ENCODE data around the gene OSBPL3. TPM values are rescaled to one million over a fixed set of nuclear protein-coding genes. Genes with fewer than 3 reads are reported as not detected.
A peak's percentile ranks its signal among the peaks of the same experiment; 100 is the strongest.

The OSBPL3 gene
- total RNA-seq, 8 experiments from 2014 or later, result 1.8 to 139 (median 7.5) TPM

DNA sequence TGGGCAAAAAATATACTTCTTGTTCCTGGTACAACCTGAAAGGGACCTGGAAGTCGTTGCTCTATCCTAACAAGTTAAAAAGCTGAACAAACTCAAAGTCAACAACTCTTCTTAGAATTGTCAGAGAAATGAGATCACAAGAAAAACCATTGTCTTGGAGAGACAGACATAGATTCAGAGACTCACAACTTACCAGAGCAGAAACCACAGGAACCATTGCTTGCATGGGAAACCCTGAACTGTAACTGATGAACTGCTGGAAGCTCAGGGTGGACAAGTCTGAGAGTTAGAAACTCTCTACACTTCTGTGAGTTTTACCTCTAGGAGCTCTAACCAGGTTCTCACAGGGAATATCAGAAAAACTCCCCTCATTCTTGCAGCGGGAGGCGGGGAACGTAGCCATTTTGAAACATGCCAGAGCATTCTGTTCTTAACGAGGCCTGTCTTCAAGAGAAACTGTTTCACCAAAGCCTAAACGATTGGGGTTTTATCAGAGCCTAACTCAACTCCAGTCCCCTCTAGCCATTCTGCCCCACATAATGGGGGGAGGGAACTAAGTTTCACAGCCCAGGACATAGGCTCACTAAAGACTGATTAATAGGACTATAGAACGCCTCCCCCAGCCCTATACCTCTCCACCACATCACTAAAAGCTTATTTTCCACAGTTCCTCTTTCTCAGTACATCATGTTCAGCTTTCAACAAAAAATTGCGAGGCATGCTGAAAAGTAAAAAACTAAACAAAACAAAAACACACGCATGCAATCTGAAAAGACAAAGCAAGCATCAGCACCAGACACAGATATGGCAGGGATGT is 210.8 kb downstream of the OSBPL3 start:
- H3K4me1 ChIP-seq (replicated peaks in 1 of 2), result no peaks in the 10 kb centered on the region
- in situ Hi-C loops (cut with MboI; ENCODE audit: low pct_unique_long_range_greater_than_20kb in 2 of 9, low sequenced_read_pairs in 9 of 9, unreplicated experiment in 9 of 9), result no loop called here
- no peak overlapping the region for H3K4me3 ChIP-seq
- H3K27ac ChIP-seq, result no peak overlapping the region
- no peak for ATAC-seq (replicated peaks in 6 of 8)
- 32 to 89% (median 59%) methylated on average over 1 to 9 of the region's 9 CpGs for WGBS, 10 experiments

DNA sequence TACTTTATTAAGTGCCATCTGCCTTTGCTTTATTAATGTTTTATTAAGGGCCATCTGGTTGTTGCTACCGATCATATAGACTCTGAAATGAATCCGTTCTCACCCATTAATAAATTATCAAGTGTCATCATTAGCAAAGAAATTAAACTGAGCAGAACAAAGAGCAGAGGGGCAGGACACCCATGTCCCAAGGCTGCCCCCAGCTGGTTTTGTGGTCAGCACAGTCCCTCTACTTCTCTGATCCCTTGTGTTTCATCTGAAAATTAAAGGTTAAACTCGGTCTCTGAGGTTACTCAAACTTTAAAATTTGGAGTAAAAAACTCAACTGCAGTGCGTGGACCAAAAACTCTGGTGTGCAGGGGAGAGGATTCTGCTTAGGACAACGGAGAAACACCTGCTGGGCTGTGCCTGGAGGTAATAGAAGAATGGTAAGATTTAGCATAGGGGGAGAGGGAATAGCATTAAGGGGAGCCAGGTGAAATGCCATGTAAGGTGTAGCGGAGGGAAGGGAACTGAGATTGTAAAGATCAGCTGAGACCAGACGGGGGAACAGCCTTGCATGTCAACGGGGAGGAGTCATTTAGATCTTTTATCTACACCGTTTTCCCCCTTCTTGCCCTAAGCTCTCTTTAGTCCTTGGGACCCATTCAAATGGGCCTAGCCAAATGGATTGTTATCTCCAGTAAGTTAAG is 212.0 kb downstream of the OSBPL3 start:
- Histone ChIP-seq H3K27ac (no peak overlapping the region), H3K4me1 (replicated peaks in 1 of 2) (peaks cover 0 to 5% of the 10 kb centered on the region in 2 donors), H3K4me3 (no peak overlapping the region)
- WGBS, 10 experiments, result 19 to 81% (median 60%) methylated on average over 1 to 8 of the region's 9 CpGs
- in situ Hi-C loops (cut with MboI; ENCODE audit: low pct_unique_long_range_greater_than_20kb in 2 of 9, low sequenced_read_pairs in 9 of 9, unreplicated experiment in 9 of 9), result no loop called here
- no peak for ATAC-seq (replicated peaks in 6 of 8)

DNA sequence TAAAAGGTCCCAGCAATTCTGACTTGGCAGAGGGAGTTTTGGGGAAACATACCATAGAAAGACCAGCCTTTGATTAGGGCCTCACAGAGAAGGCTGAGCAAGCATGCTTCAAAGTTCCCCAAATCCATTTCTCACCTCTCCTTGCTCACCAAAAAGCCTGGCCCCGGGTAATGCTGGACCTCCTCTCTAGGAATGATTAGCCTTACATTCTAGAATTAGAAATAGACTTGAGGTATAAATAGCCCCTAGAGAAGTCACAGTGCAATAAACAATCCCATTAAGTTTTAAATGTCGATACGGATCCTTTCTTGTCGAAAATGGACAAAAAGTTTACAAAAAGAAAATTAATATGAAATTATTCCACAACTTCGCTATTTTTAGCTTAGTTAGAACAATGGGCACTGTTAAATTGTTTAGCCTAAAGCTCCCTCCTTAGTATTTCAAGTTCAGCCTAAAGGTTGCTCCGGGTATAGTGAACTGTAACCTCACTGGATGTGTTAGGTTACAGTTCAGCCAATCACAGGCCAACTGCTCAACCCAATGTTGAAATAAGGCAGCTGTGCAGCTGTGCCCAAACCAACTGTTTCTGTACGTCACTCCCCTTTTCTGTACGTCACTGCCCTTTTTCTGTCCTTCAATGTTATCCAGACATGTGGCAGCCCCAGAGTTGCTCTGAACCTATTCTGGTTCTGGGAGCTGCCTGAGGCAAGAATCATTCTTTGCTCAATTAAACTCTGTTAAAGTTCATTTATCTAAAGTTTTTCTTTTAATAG is 214.8 kb downstream of the OSBPL3 start:
- no peak overlapping the region for H3K4me3 ChIP-seq
- peaks cover 0 to 5% of the 10 kb centered on the region in 2 donors for H3K4me1 ChIP-seq (replicated peaks in 1 of 2)
- H3K27ac ChIP-seq, result no peak overlapping the region
- peak in 2 of 8 experiments; percentile 38 for ATAC-seq (replicated peaks in 6 of 8)
- in situ Hi-C loops (cut with MboI; ENCODE audit: low pct_unique_long_range_greater_than_20kb in 2 of 9, low sequenced_read_pairs in 9 of 9, unreplicated experiment in 9 of 9), result no loop called here
- 40 to 100% (median 78%) methylated on average over 2 to 7 of the region's 8 CpGs for WGBS, 10 experiments

DNA sequence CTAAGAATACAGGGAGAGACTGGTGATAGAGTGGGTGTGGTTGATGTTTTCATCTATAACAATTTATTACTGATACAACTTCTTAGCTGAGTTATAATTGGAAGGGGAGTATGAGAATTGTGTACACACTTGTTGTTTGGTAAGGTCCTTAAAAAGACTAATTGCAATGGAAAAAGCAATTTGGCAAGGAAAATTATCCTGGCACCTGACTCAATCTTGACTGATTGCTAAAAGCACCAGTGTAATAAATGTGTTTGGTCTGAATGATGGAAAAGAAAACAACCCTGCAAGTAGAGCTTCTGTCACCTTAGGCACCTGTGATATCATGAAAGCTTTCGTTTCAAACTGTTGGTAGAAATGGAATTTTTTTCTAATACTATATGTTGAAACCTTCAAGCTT is 216.0 kb downstream of the OSBPL3 start:
- no peak overlapping the region for H3K4me3 ChIP-seq
- no peak for ATAC-seq (replicated peaks in 6 of 8)
- in situ Hi-C loops (cut with MboI; ENCODE audit: low pct_unique_long_range_greater_than_20kb in 2 of 9, low sequenced_read_pairs in 9 of 9, unreplicated experiment in 9 of 9), result no loop called here
- WGBS, 10 experiments, result 62 to 93% (median 83%) methylated on average over 1 of the region's 1 CpG; no CpG with 5 or more reads in 3 of the 10 experiments
- H3K27ac ChIP-seq, result no peak overlapping the region
- peaks cover 0 to 5% of the 10 kb centered on the region in 2 donors for H3K4me1 ChIP-seq (replicated peaks in 1 of 2)

DNA sequence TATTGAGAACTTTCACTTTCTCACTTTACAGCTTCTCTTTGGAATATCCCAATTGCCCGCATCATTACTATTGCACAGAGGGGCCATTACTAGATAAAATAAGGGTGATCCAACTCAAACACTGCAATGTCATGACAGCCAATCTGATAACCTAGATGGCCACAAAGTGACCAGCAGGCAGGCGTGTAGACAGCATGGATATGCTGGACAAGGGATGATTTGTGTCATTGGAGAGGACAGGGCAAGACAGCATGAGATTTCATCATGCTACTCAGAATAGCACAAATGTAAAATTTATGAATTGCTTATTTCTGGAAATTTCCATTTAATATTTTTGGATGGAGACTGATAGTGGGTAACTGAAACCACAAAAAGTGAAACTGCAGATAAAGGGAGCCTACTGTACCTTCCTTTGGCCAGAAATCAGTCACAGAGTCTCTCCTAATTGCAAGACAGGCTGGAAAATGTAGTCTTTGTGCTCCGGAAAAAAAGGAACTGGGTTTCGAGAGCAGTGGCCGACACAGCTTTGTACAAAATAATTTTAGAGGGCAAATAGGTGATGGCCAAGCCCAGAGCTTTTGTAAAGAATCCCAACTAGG is 216.6 kb downstream of the OSBPL3 start:
- in situ Hi-C loops (cut with MboI; ENCODE audit: low pct_unique_long_range_greater_than_20kb in 2 of 9, low sequenced_read_pairs in 9 of 9, unreplicated experiment in 9 of 9), result no loop called here
- Histone ChIP-seq H3K4me1 (replicated peaks in 1 of 2) (peaks cover 0 to 5% of the 10 kb centered on the region in 2 donors), H3K27ac (no peak overlapping the region), H3K4me3 (no peak overlapping the region)
- ATAC-seq (replicated peaks in 6 of 8), result peak in 7 of 8 experiments; percentile 51 to 91 (median 72)
- 56 to 100% (median 90%) methylated on average over 1 to 5 of the region's 5 CpGs for WGBS, 10 experiments

DNA sequence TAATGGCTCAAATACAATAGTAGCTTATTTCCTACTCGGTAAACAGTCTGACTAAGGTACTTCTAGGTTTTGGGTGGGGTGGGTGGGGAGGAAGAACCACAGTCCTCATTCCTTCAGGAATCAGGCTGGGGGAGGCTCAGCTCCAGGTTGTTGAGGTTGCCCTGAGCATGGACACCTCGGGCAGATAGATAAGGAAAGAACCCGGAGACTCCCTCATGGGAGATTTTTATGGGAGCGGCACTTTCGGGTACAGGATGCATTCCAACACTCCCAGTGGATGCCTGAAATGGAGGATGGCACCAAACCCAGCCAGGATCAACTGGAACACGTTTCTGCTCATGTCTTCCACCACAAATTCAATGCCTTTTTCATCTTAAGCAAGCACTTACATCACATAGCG is 217.2 kb downstream of the OSBPL3 start:
- peaks cover 0 to 5% of the 10 kb centered on the region in 2 donors for H3K4me1 ChIP-seq (replicated peaks in 1 of 2)
- whole genome bisulfite sequencing, 10 experiments, result 50 to 100% (median 92%) methylated on average over 1 to 5 of the region's 7 CpGs
- no peak overlapping the region for H3K27ac ChIP-seq
- ATAC-seq (replicated peaks in 6 of 8), result no peak
- in situ Hi-C loops (cut with MboI; ENCODE audit: low pct_unique_long_range_greater_than_20kb in 2 of 9, low sequenced_read_pairs in 9 of 9, unreplicated experiment in 9 of 9), result no loop called here
- no peak overlapping the region for H3K4me3 ChIP-seq

DNA sequence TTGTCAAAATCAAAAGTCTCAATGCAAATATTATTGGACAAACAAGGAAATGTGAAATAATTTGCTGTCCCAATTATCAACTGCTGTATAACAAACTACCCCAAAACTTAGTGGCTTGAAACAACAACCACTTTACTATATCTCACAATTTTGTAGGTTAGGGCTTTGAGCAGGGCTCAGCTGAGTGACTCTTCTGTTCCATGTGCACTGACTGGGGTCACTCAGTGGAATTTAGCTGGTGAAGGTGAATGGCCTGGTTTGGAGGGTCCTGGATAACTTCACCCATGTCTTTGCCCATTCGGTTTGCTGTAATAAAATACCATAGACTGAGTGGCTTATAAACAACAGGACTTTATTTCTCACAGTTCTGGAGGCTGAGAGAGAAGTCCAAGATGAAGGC is 219.0 kb downstream of the OSBPL3 start:
- no peak for ATAC-seq (replicated peaks in 6 of 8)
- 20 to 100% (median 67%) methylated on average over 1 of the region's 1 CpG; no CpG with 5 or more reads in 5 of the 10 experiments for WGBS, 10 experiments
- Histone ChIP-seq H3K27ac (no peak overlapping the region), H3K4me3 (no peak overlapping the region), H3K4me1 (replicated peaks in 1 of 2) (peaks cover 4 to 11% of the 10 kb centered on the region in 2 donors)
- in situ Hi-C loops (cut with MboI; ENCODE audit: low pct_unique_long_range_greater_than_20kb in 2 of 9, low sequenced_read_pairs in 9 of 9, unreplicated experiment in 9 of 9), result no loop called here

DNA sequence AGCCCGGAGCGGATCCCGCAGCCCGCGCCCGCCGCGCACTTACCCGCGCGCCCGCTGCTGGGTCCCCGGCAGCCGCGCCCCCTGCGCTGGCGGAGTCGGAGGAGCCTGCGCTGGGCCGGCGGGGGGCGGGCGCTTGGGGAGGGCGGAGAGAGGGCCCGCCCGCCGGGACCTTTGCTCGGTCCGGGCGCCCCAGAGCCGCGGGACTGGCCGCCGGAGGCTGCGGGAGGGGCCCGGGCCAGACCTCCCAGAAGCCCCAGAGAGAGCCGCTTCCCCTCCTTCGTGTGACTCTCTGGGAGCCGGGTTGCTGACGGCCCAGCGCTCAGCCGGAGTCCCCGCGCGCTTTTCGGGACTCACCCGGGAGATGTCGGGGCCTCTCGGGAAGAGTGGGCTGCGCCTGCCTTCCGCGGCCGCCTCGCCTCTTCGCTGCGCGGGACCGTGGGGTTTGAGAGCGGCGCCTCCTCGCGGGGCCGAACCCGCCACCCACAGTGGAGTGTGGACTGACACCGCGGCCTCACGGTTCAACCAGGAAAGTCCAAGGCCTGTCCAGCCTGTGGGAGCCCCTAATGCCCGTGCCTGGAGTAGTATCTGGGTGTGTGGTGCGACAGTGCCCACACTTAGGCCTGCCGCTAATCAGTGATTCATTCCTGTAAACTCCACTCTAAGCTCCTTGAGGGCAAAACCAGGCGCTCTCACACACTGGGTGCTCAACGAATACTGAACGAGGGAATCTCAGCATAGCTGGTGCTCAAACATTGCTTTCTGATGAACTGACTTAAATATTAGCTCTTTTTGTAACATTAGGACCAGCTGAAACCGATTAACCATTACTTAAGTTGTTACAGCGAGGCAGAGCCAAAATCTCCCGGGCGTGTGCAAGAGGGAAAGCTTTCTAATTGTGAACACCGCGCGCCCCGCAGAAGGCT is 222.4 kb downstream of the OSBPL3 start, which contains the start of gene GSDME:
Gene GSDME, minus strand, starts transcription at position 112 of the 923 bp plus-strand sequence. CDS start 7,690 bp downstream, outside the sequence.
- WGBS, 10 experiments, result 2 to 100% (median 23%) methylated on average over 1 to 20 of the region's 81 CpGs; no CpG with 5 or more reads in 2 of the 10 experiments
- in situ Hi-C loops (cut with MboI; ENCODE audit: low pct_unique_long_range_greater_than_20kb in 2 of 9, low sequenced_read_pairs in 9 of 9, unreplicated experiment in 9 of 9), result no loop called here
- ATAC-seq (replicated peaks in 6 of 8), result peak; percentile 83 to 91 (median 86)
- H3K4me1 ChIP-seq (replicated peaks in 1 of 2), result peaks cover 12 to 15% of the 10 kb centered on the region in 2 donors
- H3K4me3 ChIP-seq, result peak within 1 kb of the TSS; percentile 48 to 62 (median 61)
- peak within 1 kb of the TSS; percentile 65 to 72 for H3K27ac ChIP-seq

DNA sequence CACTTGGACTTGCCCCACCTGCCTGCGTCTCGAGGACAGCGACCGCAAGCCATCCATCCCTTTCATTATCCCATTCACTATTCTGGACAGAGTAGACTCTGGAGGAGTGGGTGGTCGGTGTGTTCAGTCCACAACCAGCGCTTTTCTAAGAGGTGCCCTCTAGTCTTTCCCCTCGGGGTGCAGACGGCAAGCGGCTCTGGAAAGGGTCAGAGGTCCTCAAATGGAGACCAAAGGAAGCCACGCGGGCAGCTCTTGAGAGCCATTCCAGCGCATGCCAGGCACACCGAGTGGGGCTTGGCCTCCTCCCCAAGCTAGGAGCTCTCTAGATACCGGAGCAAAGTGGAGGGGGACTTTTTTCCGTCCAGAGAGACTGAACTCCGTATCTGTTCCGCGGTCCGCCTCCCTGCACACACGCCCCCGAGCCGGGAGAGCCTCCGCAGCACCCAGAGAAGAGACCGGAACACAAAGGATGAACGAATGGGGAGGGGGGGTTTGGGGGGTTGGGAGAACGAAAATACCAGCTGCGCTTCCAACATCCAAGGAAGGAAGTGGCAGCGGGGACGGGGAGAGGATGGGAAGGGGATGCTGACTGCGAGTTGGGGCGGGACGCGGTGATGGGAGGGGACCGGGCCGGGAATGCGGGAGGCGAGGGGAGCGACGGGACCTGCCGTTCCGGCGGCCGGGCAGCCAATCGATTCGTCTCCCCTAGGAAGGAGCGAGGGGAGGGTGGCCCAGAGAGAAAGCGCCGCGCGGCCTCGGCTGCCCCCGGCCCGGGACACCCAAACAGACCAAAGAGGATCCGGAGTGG is 223.2 kb downstream of the OSBPL3 start:
- in situ Hi-C loops (cut with MboI; ENCODE audit: low pct_unique_long_range_greater_than_20kb in 2 of 9, low sequenced_read_pairs in 9 of 9, unreplicated experiment in 9 of 9), result no loop called here

DNA sequence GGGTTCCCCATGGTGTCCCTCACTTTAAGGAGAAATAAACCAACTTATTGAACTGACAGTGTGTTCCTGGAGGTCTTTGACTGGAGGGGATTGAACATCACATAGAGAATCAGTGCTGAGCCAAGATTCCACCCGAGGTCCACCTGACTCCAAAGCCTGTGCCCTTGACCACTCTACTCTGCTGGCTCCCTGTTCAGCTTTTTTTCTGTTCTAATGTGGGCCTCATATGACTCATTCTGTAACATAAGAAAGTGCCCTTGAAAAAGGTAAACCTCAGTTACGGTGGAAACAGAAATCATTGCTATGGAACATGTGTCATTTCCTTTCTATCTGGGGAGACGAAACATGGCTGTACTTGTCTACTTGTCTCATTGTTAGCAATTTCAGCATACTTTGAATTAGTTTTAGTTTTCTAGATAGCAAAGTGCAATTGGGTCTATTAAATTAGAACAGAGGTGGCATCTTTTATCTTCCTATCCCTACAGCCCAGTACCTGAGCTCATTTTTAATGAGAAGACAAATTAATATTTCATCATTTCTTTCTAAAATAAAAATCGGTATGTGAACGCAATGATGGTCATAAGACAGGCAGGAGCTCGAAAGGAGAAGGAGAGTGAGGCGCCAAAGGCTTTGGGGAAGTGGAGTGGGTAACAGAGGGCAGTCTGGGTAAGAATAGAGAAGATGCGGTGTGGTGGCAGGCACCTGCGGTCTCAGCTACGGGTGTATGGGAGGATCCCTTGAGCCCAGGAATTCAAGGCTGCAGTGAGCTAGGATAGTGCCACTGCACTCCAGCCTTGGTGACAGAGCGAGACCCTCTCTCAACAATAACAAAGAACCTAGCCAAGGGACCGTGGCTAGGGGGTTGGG is 224.2 kb downstream of the OSBPL3 start:
- ATAC-seq (replicated peaks in 6 of 8), result no peak
- H3K4me3 ChIP-seq, result peak overlapping the region in 3 of 5 donors; percentile 48 to 62 (median 61)
- in situ Hi-C loops (cut with MboI; ENCODE audit: low pct_unique_long_range_greater_than_20kb in 2 of 9, low sequenced_read_pairs in 9 of 9, unreplicated experiment in 9 of 9), result no loop called here
- no peak overlapping the region for H3K27ac ChIP-seq
- peaks cover 12 to 15% of the 10 kb centered on the region in 2 donors for H3K4me1 ChIP-seq (replicated peaks in 1 of 2)
- WGBS, 10 experiments, result 67 to 96% (median 91%) methylated on average over 1 to 12 of the region's 12 CpGs

More for the DNA sequence above, 223.2 kb downstream of the OSBPL3 start:
- Histone ChIP-seq H3K4me3 (peak overlapping the region; percentile 48 to 62 (median 61)), H3K27ac (peak overlapping the region; percentile 65 to 72), H3K4me1 (replicated peaks in 1 of 2) (peaks cover 12 to 15% of the 10 kb centered on the region in 2 donors)
- 0 to 84% (median 19%) methylated on average over 2 to 13 of the region's 54 CpGs; no CpG with 5 or more reads in 3 of the 10 experiments for WGBS, 10 experiments
- peak; percentile 50 to 80 (median 72) for ATAC-seq (replicated peaks in 6 of 8)
